GM12892 (cell line): ENCODE results near the gene MRPL24.
A peak's percentile ranks its signal among the peaks of the same experiment; 100 is the strongest.

Source experiments
- DNase-seq: peaks from one replicate; pipeline ENCODE4 v3.0.0; 2011; ENCODE audit not compliant: insufficient read length
- FAIRE-seq: peaks from 2 replicates; lab custom pipeline; 2011; peaks lifted over from hg19 to GRCh38; lab: Jason Lieb, UNC
- POLR2A ChIP-seq: IDR thresholded peaks from 2 replicates; pipeline ENCODE4 v1.6.1; 2011; ENCODE audit warnings: low read depth, low read length, control low read depth
- POLR2AphosphoS5 ChIP-seq: IDR thresholded peaks from 2 replicates; pipeline ENCODE4 v1.6.1; 2011; ENCODE audit warnings: low read depth, low read length, control low read depth
- TAF1 ChIP-seq: IDR thresholded peaks from 2 replicates; pipeline ENCODE4 v1.6.1; 2011; ENCODE audit warnings: low read depth, mild to moderate bottlenecking, control low read depth, low read length, borderline replicate concordance

MRPL24 gene

GRCh38 chr1:156756355-156756754 lies 15.5 kb upstream of the MRPL24 start:
- no peak for FAIRE-seq
- DNase-seq = no peak
- TF ChIP-seq POLR2A (no peak), TAF1 (no peak), POLR2AphosphoS5 (no peak)

DNA sequence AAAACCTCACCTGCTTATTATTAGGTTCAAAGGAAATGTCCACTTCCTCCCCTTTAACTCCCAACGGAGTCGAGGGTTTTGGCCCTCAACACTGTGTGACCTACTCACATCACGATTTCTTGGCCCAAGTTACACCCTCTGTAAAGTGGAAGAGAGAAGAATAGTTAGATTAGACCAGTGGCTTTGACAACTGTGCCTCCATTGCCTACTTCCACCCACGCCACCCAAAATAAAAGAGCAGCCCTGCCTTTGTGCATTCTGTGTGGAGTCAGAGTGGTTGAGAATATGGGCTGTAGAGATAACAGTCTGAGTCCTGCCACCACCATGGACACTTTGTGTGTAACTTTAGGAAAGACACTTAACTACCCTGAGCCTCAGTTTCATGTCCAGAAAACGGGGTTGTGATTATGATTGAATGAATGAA lies 14.7 kb upstream of the MRPL24 start:
- DNase-seq (no peak), FAIRE-seq (no peak)
- no peak for TF ChIP-seq POLR2A
- TF ChIP-seq TAF1 = no peak
- no peak for TF ChIP-seq POLR2AphosphoS5

- TF ChIP-seq TAF1 (no peak), POLR2A (no peak), POLR2AphosphoS5 (no peak)
- DNase-seq (no peak), FAIRE-seq (no peak)
Observed at GRCh38 chr1:156754219-156754618, 13.3 kb upstream of the MRPL24 start.

DNA sequence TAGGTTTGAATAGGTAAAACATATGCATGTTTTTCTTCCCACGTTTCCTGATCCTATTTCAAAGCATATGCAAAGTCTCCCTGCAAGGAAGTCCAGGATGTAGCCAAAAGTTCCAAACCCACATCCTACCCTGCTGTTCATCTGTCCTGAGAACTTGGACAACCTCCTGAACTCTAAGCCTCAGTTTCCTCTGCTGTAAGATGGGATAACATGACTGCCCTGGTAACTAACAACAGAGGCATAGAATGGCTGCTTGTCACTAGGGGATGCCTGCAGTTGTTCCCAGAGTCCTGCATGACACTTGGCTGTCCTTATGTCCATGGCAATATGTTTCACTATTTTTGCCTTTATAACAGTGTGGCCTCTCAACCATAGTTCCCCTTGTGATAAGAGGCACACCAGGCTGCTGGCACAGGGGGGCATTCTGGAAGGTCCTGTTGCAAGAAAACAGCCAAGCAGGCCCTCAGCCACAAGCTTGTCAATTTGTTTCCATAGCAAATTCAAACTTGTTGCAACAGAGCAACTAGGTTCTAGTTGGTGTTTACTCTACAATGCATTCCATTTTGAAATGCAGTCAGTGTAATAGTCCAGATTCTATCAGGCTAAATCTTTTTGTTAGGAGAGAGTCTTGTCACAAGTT lies 12.1 kb upstream of the MRPL24 start:
- no peak for DNase-seq
- no peak for FAIRE-seq

GRCh38 chr1:156751757-156752481 lies 11.0 kb upstream of the MRPL24 start:
- peak; percentile 20; the same call in 1 of the 2 replicates for TF ChIP-seq TAF1
- TF ChIP-seq POLR2AphosphoS5 = peak; percentile 33; the same call in 1 of the 2 replicates
- TF ChIP-seq POLR2A = peak; percentile 56; the same call in 1 of the 2 replicates
- peak; percentile 88 for DNase-seq

More for the DNA sequence above, 12.1 kb upstream of the MRPL24 start:
- TF ChIP-seq POLR2AphosphoS5 (no peak), POLR2A (no peak), TAF1 (no peak)

DNA sequence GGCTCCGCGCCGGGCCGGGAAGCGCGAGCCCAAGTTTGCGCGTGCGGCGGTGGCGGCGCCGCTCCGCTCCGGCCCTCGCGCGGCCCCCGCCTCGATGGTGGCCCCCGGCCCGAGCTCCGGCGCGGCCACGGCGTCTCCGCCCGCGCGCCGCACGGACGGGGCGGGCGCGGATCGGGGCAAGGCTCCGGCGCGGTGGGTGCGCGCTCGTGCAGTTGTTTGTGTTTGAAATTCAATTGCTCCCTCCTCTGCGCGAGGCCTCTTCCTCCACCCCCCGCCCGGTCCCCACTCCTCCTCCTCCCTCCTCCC lies 10.5 kb upstream of the MRPL24 start, which contains the start of gene HDGF:
TSS of gene HDGF (minus strand) at position 225 of the 306 bp plus-strand sequence. CDS start 246 bp downstream, outside the sequence.
- DNase-seq = no peak
- no peak for FAIRE-seq
- TF ChIP-seq POLR2AphosphoS5 (no peak), POLR2A (0 out of 2 replicates have a peak, but pooled peaks have one; percentile 18), TAF1 (no peak)

More at GRCh38 chr1:156751757-156752481, 11.0 kb upstream of the MRPL24 start:
- FAIRE-seq = peak; percentile 81

DNA sequence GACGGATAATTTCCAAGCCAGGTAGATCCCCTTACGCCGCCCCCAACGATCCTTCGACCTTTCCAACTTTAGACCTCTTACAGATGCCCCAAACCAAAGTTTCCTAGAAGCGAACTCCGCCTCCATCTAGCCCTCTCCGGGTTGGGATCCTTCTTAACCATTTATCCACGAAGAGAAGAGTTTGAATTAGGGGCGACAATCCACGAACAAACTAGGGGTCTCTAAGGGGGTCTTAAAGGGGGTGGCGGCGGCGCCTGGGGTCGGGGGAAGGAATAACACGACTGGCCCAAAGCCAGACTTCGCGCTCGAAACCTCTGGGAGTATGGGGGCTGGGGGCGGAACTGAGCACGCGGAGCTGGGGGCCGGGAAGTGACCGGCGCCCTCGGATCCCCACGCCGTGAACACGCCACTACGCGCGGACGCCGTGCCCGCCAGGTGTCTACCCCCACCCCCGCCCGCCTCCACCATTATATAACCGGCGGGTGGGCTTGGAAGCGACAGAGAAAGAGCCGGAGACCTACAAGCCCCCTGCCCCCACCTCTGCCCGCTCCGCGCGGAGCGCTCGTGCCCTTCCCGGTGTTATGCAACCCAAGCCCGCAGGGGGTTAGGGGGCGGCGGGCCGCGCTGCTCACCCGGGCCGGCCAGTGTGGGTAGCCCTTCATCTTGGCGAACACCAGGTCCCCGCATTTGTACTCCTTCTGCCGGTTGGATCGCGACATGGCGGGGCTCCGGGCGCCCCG lies 10.0 kb upstream of the MRPL24 start:
- TF ChIP-seq POLR2A = peak; percentile 70
- no peak for TF ChIP-seq TAF1
- TF ChIP-seq POLR2AphosphoS5 = no peak
- FAIRE-seq = no peak
- DNase-seq = no peak

GRCh38 chr1:156750191-156750672 lies 9.3 kb upstream of the MRPL24 start:
- no peak for TF ChIP-seq TAF1
- no peak for TF ChIP-seq POLR2A
- no peak for TF ChIP-seq POLR2AphosphoS5
- DNase-seq = no peak
- FAIRE-seq = no peak

- no peak for TF ChIP-seq TAF1
- 0 out of 2 replicates have a peak, but pooled peaks have one; percentile 8 for TF ChIP-seq POLR2AphosphoS5
- TF ChIP-seq POLR2A = 0 out of 2 replicates have a peak, but pooled peaks have one; percentile 14
- no peak for FAIRE-seq
Observed at GRCh38 chr1:156749419-156750118, 8.7 kb upstream of the MRPL24 start.

GRCh38 chr1:156748670-156749418 lies 8.0 kb upstream of the MRPL24 start:
- TF ChIP-seq POLR2A = peak; percentile 71
- no peak for TF ChIP-seq POLR2AphosphoS5
- TF ChIP-seq TAF1 = no peak
- peak; percentile 42 for FAIRE-seq
- no peak for DNase-seq

More at GRCh38 chr1:156749419-156750118, 8.7 kb upstream of the MRPL24 start:
- no peak for DNase-seq
